Stimulated activated CD8-positive, alpha-beta memory T cell treated with anti-CD3 and anti-CD28 coated beads, Interleukin-12 subunit alpha, Interleukin-12 subunit beta, amount 100 ng/mL, for 4 hours (primary cell): ENCODE measurements around the gene COL7A1.
A peak's percentile ranks its signal among the peaks of the same experiment; 100 is the strongest.

Source experiments
- DNase-seq: peaks from one replicate; pipeline ENCODE4 v3.0.0-alpha.2; 2020; ENCODE audit warnings: low read depth

COL7A1 gene

GRCh38 chr3:48619541-48620524 is 24.7 kb upstream of the COL7A1 start:
- DNase-seq = no peak

- DNase-seq = no peak
Observed at GRCh38 chr3:48617559-48617958, 22.4 kb upstream of the COL7A1 start.

GRCh38 chr3:48614044-48614443 is 18.9 kb upstream of the COL7A1 start:
- no peak for DNase-seq

DNA sequence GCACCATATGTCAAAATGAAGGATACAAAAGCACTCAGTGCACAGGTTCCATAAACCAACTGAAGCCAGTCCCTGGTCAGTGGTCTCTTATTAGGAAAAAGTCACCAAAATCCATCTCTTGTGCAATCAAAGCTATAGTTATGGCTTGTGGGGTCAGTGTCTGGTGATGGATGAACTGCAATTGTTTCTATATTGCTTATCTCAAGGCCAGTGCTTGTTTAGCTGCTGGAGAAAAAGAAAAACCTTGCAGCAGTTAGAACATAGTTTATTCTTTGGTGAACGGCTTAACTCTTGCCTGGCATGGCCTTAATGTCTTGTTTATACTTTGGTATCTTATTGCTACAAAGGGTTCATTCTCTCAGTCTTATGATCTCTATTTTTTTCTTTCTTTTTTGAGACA is 17.2 kb upstream of the COL7A1 start:
- DNase-seq = no peak

DNA sequence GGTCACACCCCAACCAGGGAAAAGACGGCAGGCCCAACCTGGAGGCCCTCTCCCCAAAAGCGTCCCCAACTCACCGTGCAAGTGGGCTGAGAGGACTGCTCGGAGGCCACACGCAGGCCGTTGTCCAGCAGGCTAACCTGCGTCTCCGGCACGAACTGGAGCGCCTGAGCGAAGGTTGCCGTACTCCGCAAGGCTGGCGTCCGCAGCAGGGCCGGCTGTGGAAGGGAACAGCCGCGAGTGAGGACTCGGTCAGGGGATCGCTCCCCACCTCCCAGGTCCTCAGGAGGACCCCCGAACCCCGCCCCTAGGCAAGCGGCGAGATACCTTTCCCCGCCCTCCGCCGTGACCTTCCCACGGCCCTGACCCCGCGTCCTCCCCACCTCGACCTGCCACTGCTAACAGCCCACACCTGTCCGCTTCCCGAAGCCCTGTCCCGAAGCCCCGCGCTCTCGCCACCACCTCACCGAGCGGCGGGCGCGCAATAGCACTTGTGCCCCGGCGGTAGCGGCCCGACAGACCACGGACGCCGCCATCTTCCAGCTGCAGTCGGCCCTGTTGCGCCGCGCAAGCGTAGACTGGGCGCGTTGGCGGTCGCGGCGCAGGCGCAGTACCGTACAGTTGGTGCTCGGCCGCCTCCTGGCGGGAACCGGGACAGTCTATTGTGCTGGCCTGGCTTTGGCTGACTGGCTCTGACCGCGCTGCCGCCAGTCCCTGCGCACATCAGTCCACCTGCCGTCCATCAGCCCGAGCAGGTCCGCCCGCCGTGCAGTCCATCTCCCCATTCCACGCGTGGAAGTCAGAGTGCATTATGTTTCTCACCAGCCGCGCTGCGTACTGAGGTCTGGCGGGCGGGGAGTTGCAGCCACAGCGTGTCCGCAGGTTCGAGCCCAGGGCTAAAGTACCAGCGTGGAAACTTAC is 14.2 kb upstream of the COL7A1 start, which contains the start of gene UQCRC1:
UQCRC1 (minus strand) TSS at position 559 of the 918 bp plus-strand sequence; CDS start at position 533, 26 bp downstream.
- peak; percentile 87 for DNase-seq

GRCh38 chr3:48607519-48607918 is 12.4 kb upstream of the COL7A1 start:
- no peak for DNase-seq

- no peak for DNase-seq
Observed at GRCh38 chr3:48601622-48601994, 6.5 kb upstream of the COL7A1 start.

DNA sequence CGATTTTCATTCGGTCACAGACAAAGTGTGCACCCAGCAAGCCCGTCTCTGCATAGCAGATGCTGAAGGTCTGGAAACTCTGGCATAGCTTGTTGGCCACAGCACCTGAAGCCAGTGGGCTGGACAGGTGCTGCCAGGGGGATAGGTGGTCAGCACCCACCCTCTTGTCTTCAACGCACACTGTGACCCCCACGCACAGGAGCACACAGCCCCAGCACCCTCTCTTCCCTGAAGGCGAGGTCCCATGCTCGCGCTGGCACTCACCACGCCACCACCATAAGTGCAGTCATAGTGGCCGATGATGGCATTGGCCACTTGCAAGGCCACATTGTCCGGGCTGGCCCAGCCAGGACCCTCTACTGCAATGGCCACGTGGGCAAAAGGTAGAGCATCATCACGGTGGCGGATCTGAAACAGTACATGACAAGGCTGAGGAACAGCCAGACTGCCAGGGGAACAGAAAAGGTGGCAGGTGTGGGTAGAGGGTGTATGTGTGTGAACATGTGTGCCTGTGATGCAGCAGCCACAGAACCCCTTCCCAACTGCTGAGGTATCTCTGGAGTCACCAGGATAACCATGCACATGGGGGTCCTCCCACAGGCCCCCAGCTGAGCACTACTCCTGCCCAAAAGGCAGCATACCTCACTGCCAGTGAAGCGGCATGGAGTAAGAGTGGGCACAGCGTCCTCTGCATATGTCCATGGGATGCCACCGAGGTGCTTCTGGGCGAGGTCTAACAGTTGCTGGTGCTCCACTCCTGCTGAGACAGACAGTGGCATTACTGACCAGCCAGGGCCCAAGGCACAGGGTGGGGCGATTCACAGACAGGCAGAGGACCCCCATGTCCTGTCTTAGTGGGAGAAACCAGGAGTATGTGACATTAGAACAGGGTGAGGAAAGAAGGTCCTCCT is 5.8 kb upstream of the COL7A1 start:
- DNase-seq = no peak

GRCh38 chr3:48599509-48600285 is 4.6 kb upstream of the COL7A1 start:
- no peak for DNase-seq

DNA sequence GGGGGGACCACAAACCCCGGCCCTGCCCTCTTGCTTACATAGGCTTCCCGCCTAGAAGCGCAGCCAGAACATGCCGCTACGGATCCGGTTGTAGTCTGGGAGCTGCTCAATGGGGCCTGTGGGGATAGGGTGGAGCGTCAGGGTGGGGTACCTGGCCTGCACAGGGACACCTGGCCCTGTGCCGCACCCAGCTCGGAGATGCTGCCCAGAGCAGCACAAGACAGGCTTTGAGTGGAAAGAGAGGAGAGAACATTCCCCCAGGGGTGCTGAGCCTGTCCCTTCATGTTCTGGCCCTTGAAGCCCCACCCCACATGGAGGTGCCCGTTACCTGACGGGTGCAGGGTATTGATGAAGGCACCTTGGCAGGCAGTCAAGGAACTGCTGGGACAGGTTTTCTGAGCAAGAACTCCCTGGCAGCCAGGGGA is 4.0 kb upstream of the COL7A1 start:
- DNase-seq = no peak

GRCh38 chr3:48598323-48599076 is 3.4 kb upstream of the COL7A1 start:
- no peak for DNase-seq

DNA sequence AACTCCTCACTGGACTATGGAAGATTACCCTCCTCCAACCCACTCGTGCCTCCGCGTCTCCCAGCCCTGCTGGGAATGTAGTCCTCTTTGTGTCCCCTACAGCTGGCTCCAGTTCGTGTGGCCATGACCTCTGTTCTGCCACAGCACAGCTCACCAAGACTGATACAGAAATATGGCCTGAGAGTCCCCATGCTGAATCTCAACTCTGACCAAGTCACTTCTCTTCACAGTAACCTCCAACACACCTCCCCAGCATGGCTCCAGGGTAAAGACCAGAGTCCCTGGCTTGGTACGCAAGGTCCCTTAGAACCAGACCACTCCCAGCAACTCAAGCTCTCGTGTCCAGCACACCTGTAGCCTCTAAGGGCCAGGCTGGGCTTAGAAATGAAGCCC is 2.3 kb upstream of the COL7A1 start:
- no peak for DNase-seq

GRCh38 chr3:48596676-48597407 is 1.7 kb upstream of the COL7A1 start:
- no peak for DNase-seq

DNA sequence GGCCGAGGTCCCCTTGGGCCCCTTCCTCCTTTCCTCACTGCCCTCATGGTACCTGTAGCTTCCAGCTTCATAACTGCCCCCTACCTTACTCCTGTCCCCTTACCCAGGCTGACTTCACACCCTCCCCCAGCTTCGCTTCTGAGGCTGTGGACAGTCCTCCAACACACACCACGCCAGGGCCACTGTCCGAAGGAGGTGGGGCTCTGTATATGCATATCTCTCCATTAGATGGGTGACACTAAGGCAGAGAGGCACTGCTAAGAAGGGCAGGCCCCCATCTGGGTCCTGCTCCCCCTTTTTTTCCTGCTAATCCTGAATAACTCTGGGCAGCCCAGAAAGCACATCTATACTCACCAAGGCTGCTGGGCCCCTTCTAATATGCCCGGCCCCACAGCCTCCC is 1.0 kb upstream of the COL7A1 start:
- DNase-seq = no peak

- DNase-seq = no peak
Observed at GRCh38 chr3:48595526-48596121, 495 bp upstream of the COL7A1 start.

GRCh38 chr3:48594417-48595049 is 596 bp downstream of the COL7A1 start:
- DNase-seq = no peak

DNA sequence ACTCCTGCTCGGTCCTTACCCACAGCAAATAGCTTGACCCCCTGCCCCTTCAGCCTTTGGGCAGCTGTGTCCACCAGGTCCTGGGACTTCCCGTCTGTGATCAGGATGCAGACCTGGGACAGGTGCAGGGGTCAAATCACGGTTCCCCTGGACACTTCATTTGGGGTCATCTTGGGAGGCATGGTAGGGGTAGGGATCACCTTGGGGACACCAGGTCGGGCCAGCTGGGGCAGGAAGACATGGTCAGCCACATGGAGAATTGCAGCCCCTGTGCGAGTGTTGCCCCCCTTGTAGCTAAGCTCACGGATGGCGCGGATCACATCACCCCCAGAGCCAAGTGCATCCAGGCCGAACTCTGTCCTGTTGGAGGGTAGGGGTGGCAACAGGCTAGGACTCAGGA is 1.8 kb downstream of the COL7A1 start:
- DNase-seq = no peak

- no peak for DNase-seq
Observed at GRCh38 chr3:48592519-48593087, 2.5 kb downstream of the COL7A1 start.
